ENCODE results near the gene UQCC3. TPM values are rescaled to one million over a fixed set of nuclear protein-coding genes. Genes with fewer than 3 reads are reported as not detected.

The UQCC3 gene
- total and polyA plus RNA-seq, 2 donors (not counting 3 experiments of a cell fraction or from before 2014, with no cell fraction given) = 8.6 to 15.5 TPM

DNA sequence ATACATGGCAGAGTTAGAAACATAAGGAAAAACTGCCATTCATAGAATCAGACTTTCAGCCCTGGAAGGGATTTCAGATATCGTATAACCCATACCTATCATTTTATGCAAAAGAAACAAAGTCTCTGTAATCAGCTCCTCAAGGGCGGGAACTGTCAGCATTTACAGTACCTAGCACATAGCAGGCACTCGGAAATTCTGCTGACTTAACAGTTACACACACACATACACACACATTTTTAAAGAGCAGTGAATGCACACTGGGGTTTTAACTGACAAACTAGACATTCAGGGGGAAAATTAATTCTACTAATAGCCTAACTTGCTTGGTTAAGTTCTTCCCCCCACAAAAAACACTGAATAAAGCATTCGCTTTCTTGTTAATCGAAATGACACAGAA lies 44.7 kb downstream of the UQCC3 start:
- dilution Hi-C loops (cut with MboI; ENCODE audit: extremely low pct_ligation_motif_present, low sequenced_read_pairs) (no loop called here), intact Hi-C loops (cut with micrococcal nuclease) (no loop called here)
- no TSS peak for BruUV-seq (replicated peaks)
- no peak overlapping the region for H3K27ac ChIP-seq (ENCODE audit: insufficient read depth, low read depth, low read length)
- peaks cover 35% of the 10 kb centered on the region for H3K79me2 ChIP-seq (ENCODE audit: control insufficient read depth, insufficient read depth, low read length)
- H2AFZ ChIP-seq (ENCODE audit: low read depth, low read length) = no peak overlapping the region
- no peaks in the 10 kb centered on the region for H3K4me1 ChIP-seq (ENCODE audit: control insufficient read depth, extremely low read depth, insufficient read depth, low read length)
- peaks cover 43 to 48% of the 10 kb centered on the region in 2 experiments for H3K36me3 ChIP-seq (ENCODE audit: control insufficient read depth in 2 of 2, extremely low read depth in 1 of 2, insufficient read depth in 2 of 2, low read length in 2 of 2)
- TF ChIP-seq, protein P1, sequence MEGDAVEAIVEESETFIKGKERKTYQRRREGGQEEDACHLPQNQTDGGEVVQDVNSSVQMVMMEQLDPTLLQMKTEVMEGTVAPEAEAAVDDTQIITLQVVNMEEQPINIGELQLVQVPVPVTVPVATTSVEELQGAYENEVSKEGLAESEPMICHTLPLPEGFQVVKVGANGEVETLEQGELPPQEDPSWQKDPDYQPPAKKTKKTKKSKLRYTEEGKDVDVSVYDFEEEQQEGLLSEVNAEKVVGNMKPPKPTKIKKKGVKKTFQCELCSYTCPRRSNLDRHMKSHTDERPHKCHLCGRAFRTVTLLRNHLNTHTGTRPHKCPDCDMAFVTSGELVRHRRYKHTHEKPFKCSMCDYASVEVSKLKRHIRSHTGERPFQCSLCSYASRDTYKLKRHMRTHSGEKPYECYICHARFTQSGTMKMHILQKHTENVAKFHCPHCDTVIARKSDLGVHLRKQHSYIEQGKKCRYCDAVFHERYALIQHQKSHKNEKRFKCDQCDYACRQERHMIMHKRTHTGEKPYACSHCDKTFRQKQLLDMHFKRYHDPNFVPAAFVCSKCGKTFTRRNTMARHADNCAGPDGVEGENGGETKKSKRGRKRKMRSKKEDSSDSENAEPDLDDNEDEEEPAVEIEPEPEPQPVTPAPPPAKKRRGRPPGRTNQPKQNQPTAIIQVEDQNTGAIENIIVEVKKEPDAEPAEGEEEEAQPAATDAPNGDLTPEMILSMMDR (IDR thresholded peaks at IDR 0.05; ENCODE audit: extremely low read depth in 1 of 2, insufficient read depth in 1 of 2, low read depth in 1 of 2, low read length in 2 of 2) = no peak
- TF ChIP-seq, protein P2, sequence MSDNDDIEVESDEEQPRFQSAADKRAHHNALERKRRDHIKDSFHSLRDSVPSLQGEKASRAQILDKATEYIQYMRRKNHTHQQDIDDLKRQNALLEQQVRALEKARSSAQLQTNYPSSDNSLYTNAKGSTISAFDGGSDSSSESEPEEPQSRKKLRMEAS (IDR thresholded peaks at IDR 0.05; ENCODE audit: insufficient read depth, insufficient read length) = no peak
- H3K9ac ChIP-seq (replicated peaks; ENCODE audit: extremely low read depth, insufficient read depth, low read length) = no peak overlapping the region
- H3K9me3 ChIP-seq (replicated peaks; ENCODE audit: control insufficient read depth, insufficient read depth, low read length) = no peaks in the 10 kb centered on the region
- H4K20me1 ChIP-seq (replicated peaks; ENCODE audit: control insufficient read depth, extremely low read depth, insufficient read depth, low read length) = no peaks in the 10 kb centered on the region
- FAIRE-seq (no peak), DNase-seq (ENCODE audit: low read depth, low spot score) (no peak)
- no peak overlapping the region for H3K4me3 ChIP-seq (replicated peaks in 1 of 3; ENCODE audit: insufficient read depth in 1 of 3, low read depth in 1 of 3, low read length in 3 of 3)
- CTCF ChIA-PET = no interaction called here
- H3K27me3 ChIP-seq (ENCODE audit: control insufficient read depth in 2 of 2, insufficient read depth in 2 of 2, low read length in 2 of 2) = no peaks in the 10 kb centered on the region
- POLR2A ChIA-PET = no interaction called here
- no peak overlapping the region for H3K4me2 ChIP-seq (ENCODE audit: insufficient read depth, low read length)
- no peaks in the 10 kb centered on the region for H3K9me1 ChIP-seq (replicated peaks; ENCODE audit: control insufficient read depth, extremely low read depth, insufficient read depth, low read length)

DNA sequence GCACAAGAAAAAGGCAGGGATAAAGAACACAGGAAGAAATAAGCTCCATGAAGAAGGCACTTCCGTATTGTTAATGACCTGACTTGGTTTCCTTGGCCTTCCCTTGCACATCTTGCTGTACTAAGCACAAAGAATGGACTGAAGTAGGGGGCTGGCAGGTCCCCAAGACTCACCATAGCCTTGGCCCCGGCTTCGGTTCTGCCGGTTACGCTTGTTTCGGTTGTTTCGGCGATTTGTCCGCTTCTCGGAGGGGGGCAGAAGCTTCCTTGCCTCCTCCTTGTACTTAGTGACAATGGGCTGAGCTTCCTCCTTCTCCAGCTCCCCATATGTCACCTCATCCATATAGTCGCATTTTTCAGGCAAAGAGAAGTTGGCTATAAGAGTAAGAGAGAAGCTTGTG lies 45.3 kb downstream of the UQCC3 start:
- Histone ChIP-seq H4K20me1 (replicated peaks; ENCODE audit: control insufficient read depth, extremely low read depth, insufficient read depth, low read length) (no peaks in the 10 kb centered on the region), H3K4me3 (replicated peaks in 1 of 3; ENCODE audit: insufficient read depth in 1 of 3, low read depth in 1 of 3, low read length in 3 of 3) (no peak overlapping the region), H3K27ac (ENCODE audit: insufficient read depth, low read depth, low read length) (no peak overlapping the region), H3K27me3 (ENCODE audit: control insufficient read depth in 2 of 2, insufficient read depth in 2 of 2, low read length in 2 of 2) (no peaks in the 10 kb centered on the region), H3K4me1 (ENCODE audit: control insufficient read depth, extremely low read depth, insufficient read depth, low read length) (no peaks in the 10 kb centered on the region), H3K36me3 (ENCODE audit: control insufficient read depth in 2 of 2, extremely low read depth in 1 of 2, insufficient read depth in 2 of 2, low read length in 2 of 2) (peaks cover 47 to 50% of the 10 kb centered on the region in 2 experiments), H2AFZ (ENCODE audit: low read depth, low read length) (no peak overlapping the region), H3K79me2 (ENCODE audit: control insufficient read depth, insufficient read depth, low read length) (peaks cover 40% of the 10 kb centered on the region), H3K9me1 (replicated peaks; ENCODE audit: control insufficient read depth, extremely low read depth, insufficient read depth, low read length) (no peaks in the 10 kb centered on the region), H3K9ac (replicated peaks; ENCODE audit: extremely low read depth, insufficient read depth, low read length) (no peak overlapping the region), H3K4me2 (ENCODE audit: insufficient read depth, low read length) (no peak overlapping the region), H3K9me3 (replicated peaks; ENCODE audit: control insufficient read depth, insufficient read depth, low read length) (no peaks in the 10 kb centered on the region)
- ChIA-PET CTCF (no interaction called here), POLR2A (no interaction called here)
- intact Hi-C loops (cut with micrococcal nuclease) (no loop called here), dilution Hi-C loops (cut with MboI; ENCODE audit: extremely low pct_ligation_motif_present, low sequenced_read_pairs) (no loop called here)
- no peak for TF ChIP-seq GATA2 (IDR thresholded peaks at IDR 0.05; ENCODE audit: insufficient read depth, insufficient read length, low read depth, low read length)
- TF ChIP-seq POLR2AphosphoS5 (IDR thresholded peaks at IDR 0.05; ENCODE audit: insufficient read depth, low read depth, low read length) = no peak
- no peak for TF ChIP-seq FOS (IDR thresholded peaks at IDR 0.05; ENCODE audit: borderline replicate concordance, insufficient read depth, low read length)
- TF ChIP-seq, protein P2 (IDR thresholded peaks at IDR 0.05; ENCODE audit: insufficient read depth, insufficient read length) = no peak
- TF ChIP-seq JUN (IDR thresholded peaks at IDR 0.05; ENCODE audit: borderline replicate concordance, insufficient read depth, insufficient read length, low read depth) = no peak
- TF ChIP-seq, protein P1 (IDR thresholded peaks at IDR 0.05; ENCODE audit: extremely low read depth in 1 of 2, insufficient read depth in 1 of 2, low read depth in 1 of 2, low read length in 2 of 2) = no peak
- TF ChIP-seq POLR2A (IDR thresholded peaks at IDR 0.05; ENCODE audit: low read depth, low read length) = no peak
- TF ChIP-seq MYC (IDR thresholded peaks at IDR 0.05; ENCODE audit: low read depth, low read length) = no peak
- no peak for TF ChIP-seq EZH2 (IDR thresholded peaks at IDR 0.05; ENCODE audit: borderline replicate concordance, low read depth, low read length, severe bottlenecking)
- FAIRE-seq = no peak
- no TSS peak for BruUV-seq (replicated peaks)
- DNase-seq (ENCODE audit: low read depth, low spot score) = no peak

All from endothelial cell of umbilical vein (primary cell).